Mucosa of rectum (tissue), 2 donors: ENCODE data around the gene LAMC3.

Experiments used
- H3K27ac ChIP-seq, 2 donors: one replicate each; pipeline ENCODE4 v1.7.0; 2013; ENCODE audit warnings: inconsistent platforms in 2 of 2, low read depth in 2 of 2, low read length in 2 of 2
- H3K27me3 ChIP-seq, 2 donors: one replicate each; pipeline ENCODE4 v1.7.0; 2013; ENCODE audit warnings: low read length in 2 of 2; ENCODE audit not compliant: control insufficient read depth in 2 of 2, insufficient read depth in 2 of 2
- H3K36me3 ChIP-seq, 2 donors: one replicate each; pipeline ENCODE4 v1.7.0; 2013; ENCODE audit warnings: low read length in 2 of 2; ENCODE audit not compliant: control insufficient read depth in 2 of 2, insufficient read depth in 2 of 2
- H3K4me1 ChIP-seq, 2 donors: one replicate each; pipeline ENCODE4 v1.7.0; 2013; ENCODE audit warnings: low read length in 2 of 2, mild to moderate bottlenecking in 1 of 2; ENCODE audit not compliant: control insufficient read depth in 2 of 2, insufficient read depth in 2 of 2
- H3K4me3 ChIP-seq, 2 donors: one replicate each; pipeline ENCODE4 v1.7.0; 2013; ENCODE audit warnings: low read length in 2 of 2
- H3K9ac ChIP-seq, 2 donors: one replicate each; pipeline ENCODE4 v1.7.0; 2013; ENCODE audit warnings: low read length in 2 of 2, low read depth in 1 of 2, mild to moderate bottlenecking in 1 of 2
- H3K9me3 ChIP-seq, 2 donors: one replicate each; pipeline ENCODE4 v1.7.0; 2013; ENCODE audit warnings: low read length in 2 of 2; ENCODE audit not compliant: control insufficient read depth in 2 of 2
- donor health status: healthy.
- donor health status: Normal muscosa, but diverticular disease.

LAMC3 gene

GRCh38 chr9:131035548-131035947 lies 26.6 kb downstream of the LAMC3 start:
- no peaks in the 10 kb centered on the region for H3K9me3 ChIP-seq
- no peak overlapping the region for H3K4me3 ChIP-seq
- no peak overlapping the region for H3K9ac ChIP-seq
- H3K27me3 ChIP-seq, result no peaks in the 10 kb centered on the region
- no peaks in the 10 kb centered on the region for H3K36me3 ChIP-seq
- H3K27ac ChIP-seq, result no peak overlapping the region
- H3K4me1 ChIP-seq, result peaks cover 0 to 5% of the 10 kb centered on the region in 2 donors

GRCh38 chr9:131036071-131036470 lies 27.1 kb downstream of the LAMC3 start:
- Histone ChIP-seq H3K9ac (no peak overlapping the region), H3K27ac (no peak overlapping the region), H3K4me3 (no peak overlapping the region), H3K27me3 (no peaks in the 10 kb centered on the region), H3K36me3 (no peaks in the 10 kb centered on the region), H3K9me3 (no peaks in the 10 kb centered on the region), H3K4me1 (peaks cover 0 to 5% of the 10 kb centered on the region in 2 donors)

DNA sequence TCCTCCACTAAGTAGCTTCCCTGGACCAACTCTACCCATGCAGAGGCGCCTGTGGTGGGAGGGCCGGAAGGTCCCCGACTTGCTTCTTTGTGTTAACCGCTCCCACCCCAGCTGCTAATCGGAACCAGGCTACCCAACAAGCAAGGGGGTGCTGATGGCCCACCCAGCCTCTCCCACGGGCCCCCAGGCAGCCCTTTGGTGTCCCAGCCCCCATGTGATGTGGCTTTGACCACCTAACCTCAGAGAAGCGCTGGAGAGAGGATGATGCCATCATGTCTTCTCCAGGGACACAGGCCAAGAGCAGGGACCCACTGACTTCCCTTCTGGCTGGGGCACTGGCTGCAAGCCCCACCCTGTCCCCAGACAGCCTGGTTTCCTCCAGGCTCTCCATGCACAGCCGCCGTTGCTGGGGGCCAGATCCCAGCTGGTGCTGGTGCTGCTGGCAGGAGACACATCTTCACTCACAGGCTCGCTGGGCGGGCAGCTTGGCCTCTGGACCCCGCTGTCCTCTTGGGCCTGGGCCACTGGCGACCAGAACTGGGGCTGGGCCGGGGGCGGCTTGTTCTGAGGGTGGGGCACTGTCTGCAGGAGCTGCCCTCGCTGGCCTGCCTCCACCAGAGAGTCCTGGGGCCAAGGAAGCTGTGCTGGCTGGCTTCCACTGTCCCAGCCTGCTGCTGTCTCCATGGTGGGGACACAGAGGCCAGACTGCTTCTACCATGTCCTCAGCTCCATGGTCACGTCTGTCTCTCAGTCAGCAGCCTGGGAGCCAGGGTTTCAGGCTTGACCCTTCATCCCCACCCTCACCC lies 27.8 kb downstream of the LAMC3 start:
- peaks cover 0 to 5% of the 10 kb centered on the region in 2 donors for H3K4me1 ChIP-seq
- H3K27me3 ChIP-seq, result no peaks in the 10 kb centered on the region
- no peaks in the 10 kb centered on the region for H3K36me3 ChIP-seq
- H3K9me3 ChIP-seq, result no peaks in the 10 kb centered on the region
- H3K9ac ChIP-seq, result no peak overlapping the region
- no peak overlapping the region for H3K27ac ChIP-seq
- H3K4me3 ChIP-seq, result no peak overlapping the region

GRCh38 chr9:131037335-131038255 lies 28.6 kb downstream of the LAMC3 start:
- Histone ChIP-seq H3K4me1 (peaks cover 0 to 5% of the 10 kb centered on the region in 2 donors), H3K27me3 (no peaks in the 10 kb centered on the region), H3K9ac (no peak overlapping the region), H3K36me3 (no peaks in the 10 kb centered on the region), H3K4me3 (no peak overlapping the region), H3K9me3 (no peaks in the 10 kb centered on the region), H3K27ac (no peak overlapping the region)

- Histone ChIP-seq H3K27ac (no peak overlapping the region), H3K9ac (no peak overlapping the region), H3K27me3 (peaks cover 0 to 2% of the 10 kb centered on the region in 2 donors), H3K4me3 (no peak overlapping the region), H3K9me3 (no peaks in the 10 kb centered on the region), H3K4me1 (peaks cover 0 to 5% of the 10 kb centered on the region in 2 donors), H3K36me3 (no peaks in the 10 kb centered on the region)
Observed at GRCh38 chr9:131038256-131039128, 29.5 kb downstream of the LAMC3 start.

DNA sequence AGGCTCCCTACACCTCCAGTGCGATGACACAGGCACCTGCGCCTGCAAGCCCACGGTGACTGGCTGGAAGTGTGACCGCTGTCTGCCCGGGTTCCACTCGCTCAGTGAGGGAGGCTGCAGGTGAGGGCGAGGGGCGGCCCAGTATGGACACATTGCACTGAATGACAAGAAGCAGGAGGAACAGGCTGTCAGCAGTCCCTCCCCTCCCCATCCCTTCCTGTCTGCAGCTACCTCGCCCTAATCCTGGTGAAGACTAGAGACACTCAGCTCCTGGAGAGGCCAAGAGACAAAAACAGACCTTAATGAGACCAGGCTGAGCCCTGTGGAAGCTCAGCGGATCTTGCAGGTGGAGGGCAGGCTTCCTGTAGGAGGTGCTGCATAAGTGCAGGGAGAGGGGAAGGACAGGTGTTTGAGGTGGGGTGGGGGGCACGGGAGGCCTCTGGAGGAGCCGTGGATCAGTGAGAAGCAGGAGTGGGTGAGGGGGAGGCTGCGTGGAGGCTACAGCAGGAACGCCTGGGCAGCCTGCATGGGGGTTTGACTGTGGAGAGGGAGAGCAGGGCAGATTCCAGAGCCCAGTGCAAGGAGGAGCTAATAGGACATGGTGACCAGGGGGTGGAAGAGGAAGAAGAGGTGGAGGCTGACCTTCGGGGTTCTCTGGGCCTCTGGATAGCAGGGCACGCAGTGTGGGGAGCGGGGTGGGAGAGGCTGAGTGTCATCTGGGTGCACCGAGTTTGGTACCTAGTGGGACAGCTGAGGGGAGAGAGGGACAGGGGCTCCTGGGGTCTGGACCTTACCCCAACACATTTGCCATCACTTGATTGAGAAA lies 30.4 kb downstream of the LAMC3 start:
- Histone ChIP-seq H3K27ac (no peak overlapping the region), H3K4me3 (no peak overlapping the region), H3K9ac (no peak overlapping the region), H3K9me3 (no peaks in the 10 kb centered on the region), H3K4me1 (peaks cover 0 to 5% of the 10 kb centered on the region in 2 donors), H3K36me3 (no peaks in the 10 kb centered on the region), H3K27me3 (peaks cover 0 to 2% of the 10 kb centered on the region in 2 donors)

DNA sequence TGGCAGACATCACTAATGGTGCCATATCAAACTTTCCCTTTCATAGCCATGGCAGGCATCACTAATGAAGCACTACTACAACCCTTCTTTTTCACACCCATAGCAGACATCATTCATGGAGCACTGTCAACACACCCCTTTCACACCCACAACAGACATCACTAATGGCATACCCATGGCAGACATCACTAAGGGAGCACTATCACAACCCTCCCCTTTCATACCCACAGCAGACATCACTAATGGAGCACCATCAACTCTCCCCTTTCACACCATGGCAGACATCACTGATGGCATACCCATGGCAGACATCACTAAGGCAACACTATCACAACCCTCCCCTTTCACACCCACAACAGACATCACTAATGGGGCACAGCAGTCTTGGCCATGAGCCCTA lies 33.7 kb downstream of the LAMC3 start:
- no peak overlapping the region for H3K27ac ChIP-seq

DNA sequence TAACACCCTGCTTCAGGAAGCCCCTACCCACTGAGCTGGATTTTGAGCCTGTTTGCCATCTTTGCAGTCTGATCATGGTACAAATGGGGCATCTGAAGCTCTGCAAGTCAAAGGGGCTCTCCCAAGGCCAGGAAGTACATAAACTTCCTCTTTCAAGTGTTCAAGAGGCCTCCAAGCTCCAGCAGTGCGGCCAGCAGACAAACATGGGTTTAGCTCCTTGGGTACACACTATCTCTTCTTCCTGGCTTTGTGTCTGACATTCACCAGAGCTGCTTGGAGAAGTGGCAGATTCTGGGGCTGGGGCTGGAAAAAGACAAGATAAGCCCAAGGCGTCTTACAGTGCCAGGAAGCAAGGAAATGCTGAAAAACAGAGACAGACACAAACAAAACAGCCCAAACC lies 34.1 kb downstream of the LAMC3 start:
- peaks cover 0 to under 1% of the 10 kb centered on the region in 2 donors for H3K4me1 ChIP-seq
- H3K4me3 ChIP-seq, result no peak overlapping the region
- no peak overlapping the region for H3K27ac ChIP-seq
- H3K9me3 ChIP-seq, result no peaks in the 10 kb centered on the region
- H3K9ac ChIP-seq, result no peak overlapping the region
- no peaks in the 10 kb centered on the region for H3K36me3 ChIP-seq
- peaks cover 0 to 2% of the 10 kb centered on the region in 2 donors for H3K27me3 ChIP-seq

More for the DNA sequence above, 33.7 kb downstream of the LAMC3 start:
- Histone ChIP-seq H3K4me1 (peaks cover 0 to 4% of the 10 kb centered on the region in 2 donors), H3K27me3 (peaks cover 0 to 2% of the 10 kb centered on the region in 2 donors), H3K9ac (no peak overlapping the region), H3K4me3 (no peak overlapping the region), H3K9me3 (no peaks in the 10 kb centered on the region), H3K36me3 (no peaks in the 10 kb centered on the region)

- Histone ChIP-seq H3K27ac (no peak overlapping the region), H3K27me3 (peaks cover 0 to 2% of the 10 kb centered on the region in 2 donors), H3K4me1 (no peaks in the 10 kb centered on the region), H3K9me3 (no peaks in the 10 kb centered on the region), H3K4me3 (no peak overlapping the region), H3K36me3 (no peaks in the 10 kb centered on the region), H3K9ac (no peak overlapping the region)
Observed at GRCh38 chr9:131043646-131044045, 34.7 kb downstream of the LAMC3 start.
